ENCODE data around the gene CMIP.

GRCh38 chr16:81469183-81469677, 24.6 kb downstream of the CMIP start:
- TF ChIP-seq NFIC (IDR thresholded peaks at IDR 0.05; ENCODE audit: low read depth, low read length), result no peak
- no peak for TF ChIP-seq PAX5 (IDR thresholded peaks at IDR 0.05; ENCODE audit: borderline replicate concordance, low read depth, low read length)
- no peak for TF ChIP-seq CTCF (IDR thresholded peaks at IDR 0.05 in 2 of 3, conservative IDR thresholded peaks at IDR 0.05 in 1 of 3; ENCODE audit: control insufficient read depth in 2 of 3, extremely low read depth in 1 of 3, insufficient read depth in 1 of 3, low read depth in 3 of 3, low read length in 3 of 3)
- no peak for TF ChIP-seq FOS (IDR thresholded peaks at IDR 0.05; ENCODE audit: borderline replicate concordance, extremely low read depth, insufficient read length)
- TF ChIP-seq CHD2 (IDR thresholded peaks at IDR 0.05; ENCODE audit: borderline replicate concordance, low read depth, low read length), result no peak
- no peak for TF ChIP-seq JUND (IDR thresholded peaks at IDR 0.05; ENCODE audit: low read depth, low read length)
- no peak for TF ChIP-seq ZSCAN29 (IDR thresholded peaks at IDR 0.05)
- TF ChIP-seq SP1 (IDR thresholded peaks at IDR 0.05; ENCODE audit: low read depth, low read length), result no peak
- TF ChIP-seq ATF3 (IDR thresholded peaks at IDR 0.05; ENCODE audit: borderline replicate concordance, extremely low read depth, low read depth, low read length), result no peak
- TF ChIP-seq BRCA1 (IDR thresholded peaks at IDR 0.05; ENCODE audit: low read depth, low read length), result no peak

Measured in GM12878 (cell line).